Measurements from ENCODE around the gene BCL7C.

The BCL7C gene

DNA sequence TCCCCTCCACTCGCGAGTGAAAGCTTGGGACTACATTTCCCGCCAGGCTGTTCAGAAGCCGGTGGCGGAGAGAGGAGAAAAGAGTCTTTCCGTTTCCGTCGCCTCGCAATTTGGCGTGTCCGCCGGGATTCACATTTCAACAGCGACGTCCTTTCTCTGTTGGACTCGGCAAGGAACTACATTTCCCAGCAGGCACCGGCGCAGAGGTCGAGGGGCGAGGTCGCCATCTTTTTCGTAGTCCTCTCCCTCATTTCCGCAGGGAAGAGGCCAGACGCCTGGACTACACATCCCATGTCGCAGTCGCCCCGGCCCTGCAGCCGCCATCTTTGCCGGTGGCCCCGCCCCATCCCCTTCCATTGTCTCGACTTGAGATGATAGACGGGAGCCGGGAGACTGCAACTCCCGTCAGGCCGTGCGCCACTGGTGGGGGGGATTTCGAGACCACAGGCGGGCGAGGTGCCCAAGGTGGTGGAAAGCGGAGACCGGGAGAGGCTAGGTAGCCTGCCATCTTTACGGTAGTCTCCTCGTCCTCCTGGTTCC lies 28.6 kb upstream of the BCL7C start:
- DNase-seq: peak; percentile 100

- DNase-seq: peak; percentile 92
Measured at GRCh38 chr16:30921748-30922419, 28.0 kb upstream of the BCL7C start.

DNA sequence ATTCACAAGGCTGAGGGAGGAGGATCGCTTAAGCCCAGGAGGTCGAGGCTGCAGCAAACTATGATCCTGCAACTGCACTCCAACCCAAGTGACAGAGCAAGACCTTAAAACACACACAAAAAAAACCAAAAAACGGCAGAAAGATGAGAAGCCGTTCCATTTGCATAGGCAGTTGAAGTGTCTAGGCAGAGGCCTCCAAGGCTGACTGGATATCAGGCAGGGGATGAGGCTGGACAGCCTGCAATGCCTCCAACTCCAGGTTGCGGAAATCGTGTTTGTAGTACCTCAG lies 27.5 kb upstream of the BCL7C start:
- no peak for DNase-seq

- DNase-seq: no peak
Measured at GRCh38 chr16:30920891-30921290, 27.0 kb upstream of the BCL7C start.

- no peak for DNase-seq
Measured at GRCh38 chr16:30918614-30919013, 24.7 kb upstream of the BCL7C start.

- DNase-seq: no peak
Measured at GRCh38 chr16:30914830-30915229, 21.0 kb upstream of the BCL7C start.

GRCh38 chr16:30912794-30913412 lies 19.0 kb upstream of the BCL7C start:
- DNase-seq: no peak

- no peak for DNase-seq
Measured at GRCh38 chr16:30910427-30911029, 16.7 kb upstream of the BCL7C start.

DNA sequence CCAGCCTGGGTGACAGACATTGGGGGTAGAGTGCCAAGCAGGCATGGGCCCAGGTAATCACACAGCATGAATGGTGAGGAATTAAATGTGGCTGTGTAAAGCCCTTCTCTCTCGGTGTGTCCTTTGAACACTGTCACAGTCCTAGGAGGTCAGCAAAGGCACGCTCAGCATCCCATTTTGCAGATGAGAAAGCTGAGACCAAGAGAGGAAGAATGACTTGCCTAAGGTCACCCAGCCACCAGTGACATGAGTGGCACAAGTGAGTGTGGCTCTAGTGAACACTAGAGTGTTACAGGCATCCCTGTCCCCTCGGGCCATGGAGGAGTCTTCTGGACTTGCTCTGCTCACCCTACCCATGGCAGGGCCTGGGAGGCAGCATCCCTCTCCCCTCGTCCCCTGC lies 13.2 kb upstream of the BCL7C start:
- no peak for DNase-seq

- no peak for DNase-seq
Measured at GRCh38 chr16:30904114-30904780, 10.4 kb upstream of the BCL7C start.

GRCh38 chr16:30903596-30903995 lies 9.7 kb upstream of the BCL7C start:
- no peak for DNase-seq

DNA sequence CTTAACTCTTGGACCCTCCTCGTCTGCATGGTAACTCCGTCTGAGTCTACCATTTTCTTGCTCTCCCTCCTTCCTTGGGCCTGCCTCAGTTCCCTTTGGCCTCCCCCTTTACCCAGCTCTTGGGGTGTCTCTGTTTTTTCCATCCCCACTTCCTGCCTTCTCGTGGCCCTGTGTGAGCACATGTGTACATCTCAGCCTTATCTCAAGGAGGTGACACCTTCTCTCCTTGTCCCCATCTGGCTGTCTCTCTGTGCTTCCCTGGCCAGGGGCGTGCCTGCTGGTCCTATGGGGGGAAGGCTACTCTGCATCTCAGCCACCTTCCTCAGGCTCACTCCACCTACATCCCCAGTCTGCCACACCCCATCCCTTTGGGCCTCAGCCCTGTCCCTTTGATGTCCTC lies 9.1 kb upstream of the BCL7C start:
- no peak for DNase-seq

DNA sequence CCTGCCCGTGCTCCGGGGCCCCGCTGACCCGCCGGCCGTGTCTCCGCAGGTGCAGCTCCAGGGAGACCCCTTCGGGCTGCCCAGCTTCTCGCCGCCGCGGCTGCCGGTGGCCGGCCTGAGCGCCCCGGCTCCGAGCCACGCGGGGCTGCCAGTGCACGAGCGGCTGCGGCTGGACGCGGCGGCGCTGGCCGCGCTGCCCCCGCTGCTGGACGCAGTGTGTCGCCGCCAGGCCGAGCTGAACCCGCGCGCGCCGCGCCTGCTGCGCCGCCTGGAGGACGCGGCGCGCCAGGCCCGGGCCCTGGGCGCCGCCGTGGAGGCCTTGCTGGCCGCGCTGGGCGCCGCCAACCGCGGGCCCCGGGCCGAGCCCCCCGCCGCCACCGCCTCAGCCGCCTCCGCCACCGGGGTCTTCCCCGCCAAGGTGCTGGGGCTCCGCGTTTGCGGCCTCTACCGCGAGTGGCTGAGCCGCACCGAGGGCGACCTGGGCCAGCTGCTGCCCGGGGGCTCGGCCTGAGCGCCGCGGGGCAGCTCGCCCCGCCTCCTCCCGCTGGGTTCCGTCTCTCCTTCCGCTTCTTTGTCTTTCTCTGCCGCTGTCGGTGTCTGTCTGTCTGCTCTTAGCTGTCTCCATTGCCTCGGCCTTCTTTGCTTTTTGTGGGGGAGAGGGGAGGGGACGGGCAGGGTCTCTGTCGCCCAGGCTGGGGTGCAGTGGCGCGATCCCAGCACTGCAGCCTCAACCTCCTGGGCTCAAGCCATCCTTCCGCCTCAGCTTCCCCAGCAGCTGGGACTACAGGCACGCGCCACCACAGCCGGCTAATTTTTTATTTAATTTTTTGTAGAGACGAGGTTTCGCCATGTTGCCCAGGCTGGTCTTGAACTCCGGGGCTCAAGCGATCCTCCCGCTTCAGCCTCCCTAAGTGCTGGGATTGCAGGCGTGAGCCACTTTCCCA lies 8.4 kb upstream of the BCL7C start:
- DNase-seq: peak; percentile 34

GRCh38 chr16:30901201-30902028 lies 7.5 kb upstream of the BCL7C start:
- DNase-seq: peak; percentile 20

DNA sequence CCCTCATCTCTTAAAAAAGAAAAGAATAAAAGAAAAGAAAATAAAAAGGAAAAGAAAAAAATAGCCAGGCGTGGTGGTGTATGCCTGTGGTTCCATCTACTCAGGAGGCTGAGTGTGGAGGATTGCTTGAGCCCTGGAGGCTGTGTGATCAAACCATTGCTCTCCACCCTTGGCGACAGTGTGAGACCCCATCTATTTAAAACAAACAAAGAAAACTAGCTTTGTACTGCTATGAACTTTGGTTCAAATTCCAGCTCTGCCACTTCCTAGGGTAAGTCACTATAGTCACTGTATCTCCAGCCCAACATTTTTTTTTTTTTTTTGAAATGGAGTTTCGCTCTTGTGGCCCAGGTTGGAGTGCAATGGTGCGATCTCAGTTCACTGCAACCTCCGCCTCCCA lies 6.7 kb upstream of the BCL7C start:
- no peak for DNase-seq

- DNase-seq: no peak
Measured at GRCh38 chr16:30899794-30900193, 5.9 kb upstream of the BCL7C start.

DNA sequence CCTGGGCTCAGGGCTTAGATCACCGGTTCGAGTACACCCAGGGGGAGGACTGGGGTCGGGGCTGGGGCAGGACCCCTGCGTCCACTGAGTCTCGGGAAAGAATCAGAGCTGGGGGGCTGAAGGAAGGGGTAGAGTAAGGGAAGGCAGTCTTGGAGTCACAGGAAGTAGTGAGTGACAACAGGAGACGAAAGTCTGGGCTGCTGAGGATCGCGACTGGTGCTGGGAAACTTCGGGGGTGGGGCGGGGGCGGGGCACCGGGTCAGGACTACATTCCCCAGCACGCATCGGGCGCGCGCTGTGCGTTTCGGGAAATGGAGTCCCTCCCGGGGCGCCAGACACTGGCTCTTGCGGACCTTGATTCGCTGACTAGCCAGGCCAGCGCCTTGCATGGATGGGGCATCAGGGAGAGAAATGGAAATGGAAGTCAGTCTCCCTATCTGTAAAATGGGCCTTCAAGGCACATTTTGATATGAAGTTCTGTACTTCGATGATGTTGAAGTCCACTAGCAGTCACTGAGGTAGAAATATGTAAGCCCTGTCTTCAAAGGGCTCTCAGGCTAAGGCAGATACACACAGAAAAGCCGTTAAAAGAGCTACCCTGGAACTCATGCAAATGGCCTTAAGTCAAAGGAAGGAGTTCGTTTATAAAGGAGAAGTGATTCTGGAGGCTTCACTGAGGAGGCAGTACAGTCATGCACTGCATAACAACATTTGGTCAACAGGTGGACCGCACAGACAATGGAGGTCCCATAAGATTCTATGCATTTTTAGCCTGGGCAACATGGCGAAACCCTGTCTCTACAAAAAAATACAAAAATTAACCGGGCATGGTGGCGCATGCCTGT lies 3.2 kb upstream of the BCL7C start:
- peak; percentile 61 for DNase-seq

DNA sequence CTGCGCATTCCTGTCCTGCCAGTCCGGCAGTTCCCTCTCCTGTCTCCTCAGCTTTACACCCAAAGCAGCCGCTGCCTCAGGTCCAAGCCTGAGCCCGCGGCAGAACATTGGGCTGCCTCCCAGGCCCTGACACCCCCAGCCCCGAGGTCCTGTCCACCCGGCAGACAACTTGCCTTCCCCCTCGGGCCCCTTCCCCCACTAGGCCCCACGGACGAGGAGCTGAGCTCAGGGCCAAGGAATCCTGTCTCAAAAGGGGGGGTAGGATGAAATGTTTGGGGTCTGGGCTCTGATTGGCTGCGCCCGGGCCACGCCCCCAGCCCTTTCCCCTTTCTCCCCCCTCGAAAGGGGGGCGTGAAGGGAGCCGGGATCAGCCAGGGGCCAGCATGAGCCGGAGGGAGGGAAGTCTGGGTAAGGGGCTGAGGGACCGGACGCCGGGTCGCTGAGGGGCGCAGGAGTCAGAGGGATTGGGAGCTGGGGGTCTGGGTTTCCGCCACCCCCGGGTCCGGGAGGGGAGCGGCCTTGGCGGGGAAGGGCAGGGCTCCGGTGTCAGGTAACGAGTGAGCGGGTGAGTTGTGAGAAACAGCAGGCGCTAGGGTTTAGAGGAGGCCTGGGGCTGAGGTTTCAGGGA lies 2.5 kb upstream of the BCL7C start, which contains the start of gene CTF1:
CTF1 (plus strand) TSS at position 354 of the 628 bp plus-strand sequence; CDS start at position 384, 30 bp downstream.
- no peak for DNase-seq

DNA sequence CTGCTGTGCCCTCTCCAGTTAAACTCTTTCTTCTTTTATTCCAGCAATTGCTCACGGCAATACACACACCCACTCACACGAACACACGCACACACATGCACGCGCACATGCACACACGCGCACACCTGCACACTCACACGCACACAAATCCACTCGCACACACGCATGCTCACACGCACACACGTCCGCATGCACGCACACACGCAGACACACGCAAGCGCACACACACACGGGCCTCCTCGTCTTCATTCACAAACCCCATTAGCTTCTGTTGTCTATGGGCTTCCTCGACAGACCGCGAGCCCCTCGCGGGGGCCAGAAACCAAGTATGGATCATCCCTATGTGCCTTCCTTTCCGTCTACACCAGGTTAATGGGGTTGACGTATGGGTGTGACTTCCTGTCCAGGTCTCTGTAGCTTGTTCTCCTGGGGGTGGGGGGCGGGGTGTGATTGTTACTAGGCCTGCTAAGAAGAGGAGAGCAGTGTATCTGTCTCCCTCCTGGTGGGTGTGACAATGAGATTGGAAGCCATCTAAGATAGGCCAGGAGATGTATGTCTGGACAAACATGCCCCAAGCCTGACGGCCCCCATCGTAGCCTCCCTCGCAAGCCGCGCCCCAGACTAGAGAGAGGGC lies 1.9 kb upstream of the BCL7C start:
- no peak for DNase-seq
